A673 (cell line): ENCODE measurements around the gene RGS14. TPM values are rescaled to one million over a fixed set of nuclear protein-coding genes. Genes with fewer than 3 reads are reported as not detected.

Experiments used
- BruUV-seq: library from RNA; stranded (reverse); fragments of 400-500 nt; replicated peaks from 2 replicates; lab custom pipeline; 2021; lab: Mats Ljungman, UMichigan
- CTCF ChIA-PET: fragments of 300-600 bp; sonication (Branson Sonifier 250); formaldehyde crosslinking; loops from one replicate; lab custom pipeline; 2022; ENCODE audit warnings: antibody characterized with exemption; lab: Charles Lee
- POLR2A ChIA-PET: fragments of 300-600 bp; sonication (Branson Sonifier 250); formaldehyde crosslinking; loops from one replicate; lab custom pipeline; 2022; ENCODE audit warnings: antibody characterized with exemption; ENCODE audit not compliant: low non-redundant PET; lab: Charles Lee
- DNase-seq: peaks from one replicate; pipeline ENCODE4 v3.0.0-alpha.2; 2015; ENCODE audit warnings: low spot score
- H3K27ac ChIP-seq: fragments of 200-600 bp; sonication (generic); 2 replicates; pipeline ENCODE4 v1.5.1; 2016; ENCODE audit warnings: mixed run types, low read depth, mild to moderate bottlenecking, mixed read lengths, antibody characterized with exemption, low read length; ENCODE audit not compliant: poor library complexity, severe bottlenecking
- H3K27me3 ChIP-seq: fragments of 200-600 bp; sonication (generic); replicated peaks from 2 replicates; pipeline ENCODE4 v1.6.1; 2017; ENCODE audit warnings: mixed run types, low read depth, mild to moderate bottlenecking, mixed read lengths, antibody characterized with exemption, low read length; ENCODE audit not compliant: insufficient read depth, poor library complexity
- H3K36me3 ChIP-seq: fragments of 200-600 bp; sonication (generic); 2 replicates; pipeline ENCODE4 v1.6.1; 2016; ENCODE audit warnings: mixed run types, mild to moderate bottlenecking, mixed read lengths, antibody characterized with exemption, low read length; ENCODE audit not compliant: insufficient read depth, poor library complexity, severe bottlenecking
- H3K4me1 ChIP-seq: fragments of 200-600 bp; sonication (generic); 2 replicates; pipeline ENCODE4 v1.6.1; 2017; ENCODE audit warnings: mixed run types, mild to moderate bottlenecking, mixed read lengths, antibody characterized with exemption, low read length; ENCODE audit not compliant: insufficient read depth, poor library complexity, severe bottlenecking
- H3K4me3 ChIP-seq: fragments of 200-600 bp; sonication (generic); 2 replicates; pipeline ENCODE4 v1.5.1; 2016; ENCODE audit warnings: low read depth, mixed run types, mild to moderate bottlenecking, mixed read lengths, low read length; ENCODE audit not compliant: poor library complexity, severe bottlenecking
- H3K9me3 ChIP-seq: fragments of 200-600 bp; sonication (generic); 2 replicates; pipeline ENCODE4 v1.6.1; 2016; ENCODE audit warnings: mixed run types, low read depth, mild to moderate bottlenecking, mixed read lengths, antibody characterized with exemption, low read length; ENCODE audit not compliant: poor library complexity, severe bottlenecking
- CTCF ChIP-seq: fragments of 300-800, 200-600 bp; sonication (generic); conservative IDR thresholded peaks from 2 replicates; pipeline ENCODE4 v1.5.1; 2017; ENCODE audit warnings: low read depth, mild to moderate bottlenecking, antibody characterized with exemption, low read length, moderate library complexity, mixed read lengths
- EZH2 ChIP-seq: fragments of 200-600 bp; sonication (generic); IDR thresholded peaks from 2 replicates; pipeline ENCODE4 v1.6.1; 2017; ENCODE audit warnings: borderline replicate concordance, low read depth, mild to moderate bottlenecking, mixed read lengths, antibody characterized with exemption, low read length; ENCODE audit not compliant: poor library complexity, severe bottlenecking
- intact Hi-C: fragments of 100-400 bp; cut with micrococcal nuclease; formaldehyde crosslinking; loops from one replicate; pipeline ENCODE4 v1.10.0; 2022; ENCODE audit not compliant: unreplicated experiment
- total RNA-seq: library from RNA; stranded (reverse); gene quantifications from 2 replicates; pipeline ENCODE4 v1.2.3, GENCODE V29; 2021

The RGS14 gene
- total RNA-seq, 1 experiment from 2014 or later, result 3.1 TPM

- no peak for DNase-seq
- CTCF ChIA-PET, result interaction anchor here (0.6 kb wide), 1 partner anchor 43 kb away, joined by 4 read pairs; no protein-coding TSS in a partner anchor
Measured at GRCh38 chr5:177346820-177347219, 10.9 kb upstream of the RGS14 start.

GRCh38 chr5:177347699-177348098 lies 10.0 kb upstream of the RGS14 start:
- H3K36me3 ChIP-seq, result peaks cover 10% of the 10 kb centered on the region
- H3K27me3 ChIP-seq, result no peaks in the 10 kb centered on the region
- DNase-seq, result no peak
- H3K27ac ChIP-seq, result no peak overlapping the region
- TF ChIP-seq CTCF (no peak), EZH2 (no peak)
- CTCF ChIA-PET, result no interaction called here
- peaks cover 8% of the 10 kb centered on the region for H3K4me1 ChIP-seq
- no TSS peak for BruUV-seq
- no peak overlapping the region for H3K4me3 ChIP-seq
- POLR2A ChIA-PET, result no interaction called here
- intact Hi-C loops, result no loop called here
- no peaks in the 10 kb centered on the region for H3K9me3 ChIP-seq

More at GRCh38 chr5:177346820-177347219, 10.9 kb upstream of the RGS14 start:
- H3K27ac ChIP-seq, result no peak overlapping the region
- TF ChIP-seq EZH2 (no peak), CTCF (no peak)
- H3K36me3 ChIP-seq, result peaks cover 10% of the 10 kb centered on the region
- no peaks in the 10 kb centered on the region for H3K27me3 ChIP-seq
- peaks cover 5% of the 10 kb centered on the region for H3K4me1 ChIP-seq
- no TSS peak for BruUV-seq
- no peak overlapping the region for H3K4me3 ChIP-seq
- intact Hi-C loops, result no loop called here
- POLR2A ChIA-PET, result no interaction called here
- H3K9me3 ChIP-seq, result no peaks in the 10 kb centered on the region

- TF ChIP-seq EZH2 (no peak), CTCF (no peak)
- intact Hi-C loops, result no loop called here
- DNase-seq, result no peak
- no TSS peak for BruUV-seq
- Histone ChIP-seq H3K27ac (no peak overlapping the region), H3K27me3 (no peaks in the 10 kb centered on the region), H3K4me1 (peaks cover 8% of the 10 kb centered on the region), H3K36me3 (peaks cover 10% of the 10 kb centered on the region), H3K4me3 (no peak overlapping the region), H3K9me3 (no peaks in the 10 kb centered on the region)
- CTCF ChIA-PET, result no interaction called here
- POLR2A ChIA-PET, result no interaction called here
Measured at GRCh38 chr5:177349362-177349647, 8.4 kb upstream of the RGS14 start.
